Measurements from ENCODE around the gene ZNF248. TPM values are rescaled to one million over a fixed set of nuclear protein-coding genes. Genes with fewer than 3 reads are reported as not detected.

Gene ZNF248
- total RNA-seq: 18.2 and 19.5 TPM in 2 replicates
- total RNA-seq (2013): 14.3 TPM
- polyA plus RNA-seq: 8.6 and 9.7 TPM in 2 replicates
- polyA minus RNA-seq: 4.9 and 6.0 TPM in 2 replicates

DNA sequence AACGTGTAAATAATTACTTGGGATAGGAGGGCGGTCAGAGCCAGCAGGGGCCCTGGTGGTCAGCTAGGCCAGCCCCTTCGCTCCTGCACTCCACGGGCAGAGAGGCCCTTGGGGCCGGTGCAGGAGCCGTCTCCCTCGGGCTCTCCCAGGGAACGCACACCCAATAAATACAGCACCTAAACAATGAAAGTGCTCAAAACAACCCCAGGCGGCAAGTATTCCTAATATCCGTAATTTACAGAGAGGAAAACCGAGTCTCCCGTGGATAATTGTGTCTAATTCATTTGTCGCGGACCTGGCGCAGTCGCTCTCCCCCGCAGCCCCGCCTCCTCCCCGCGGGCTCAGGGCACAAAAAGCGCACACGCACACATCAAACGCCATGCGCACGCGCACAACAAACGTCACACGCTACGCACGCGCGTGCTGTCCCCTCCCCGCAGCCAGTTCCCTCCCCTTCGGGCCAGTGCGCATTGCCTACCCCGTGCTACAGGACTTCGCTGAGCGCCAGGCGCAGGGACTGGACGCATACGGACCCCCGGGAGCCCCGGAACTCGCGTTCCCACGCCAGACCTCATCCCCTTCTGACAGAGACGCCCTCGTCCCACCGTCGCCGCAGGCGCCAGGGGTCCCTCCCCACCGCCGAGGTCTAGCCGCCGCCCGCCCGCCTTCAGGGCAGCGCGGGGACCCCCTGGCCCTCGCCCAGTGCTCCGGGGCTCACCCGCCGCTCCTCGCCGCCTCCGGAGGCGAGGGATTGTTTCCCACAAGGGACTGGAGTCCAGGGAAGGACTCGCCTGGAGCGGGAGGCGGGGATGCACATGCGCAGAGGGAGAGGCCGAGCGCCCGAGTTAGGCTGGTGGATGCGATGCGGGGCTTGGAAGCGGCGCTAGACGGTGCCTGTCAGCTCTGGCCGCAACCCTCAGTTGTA lies at the start of gene ZNF248:
Gene ZNF248, minus strand, starts transcription at position 324 of the 925 bp plus-strand sequence. CDS start 1,300 bp downstream, outside the sequence.
- POLR2A ChIA-PET: interaction anchor here (0.8 kb wide), 1 partner anchor 119 kb away, joined by 3 read pairs; the partner anchor contains the start of gene ZNF25
- Histone ChIP-seq H3K27me3 (replicated peaks in 1 of 4; ENCODE audit: control extremely low read depth in 1 of 4, control insufficient read depth in 3 of 4, insufficient read depth in 4 of 4, low read length in 3 of 4) (no peaks in the 10 kb centered on the region), H3K4me2 (replicated peaks; ENCODE audit: low read depth, low read length, poor library complexity, severe bottlenecking) (peak within 1 kb of the TSS; percentile 85), H3K4me3 (ENCODE audit: control extremely low read depth in 1 of 5, extremely low read depth in 1 of 5, insufficient read depth in 1 of 5, low read depth in 2 of 5, low read length in 4 of 5) (peak within 1 kb of the TSS; percentile 70 to 97 (median 88)), H3K79me2 (ENCODE audit: control insufficient read depth, insufficient read depth, low read length) (peaks cover 29% of the 10 kb centered on the region), H3K36me3 (replicated peaks in 1 of 2; ENCODE audit: control extremely low read depth in 1 of 2, control insufficient read depth in 1 of 2, extremely low read depth in 1 of 2, insufficient read depth in 2 of 2, low read length in 1 of 2) (no peaks in the 10 kb centered on the region), H2AFZ (ENCODE audit: insufficient read depth, low read depth, low read length, poor library complexity, severe bottlenecking) (peak within 1 kb of the TSS; percentile 93), H3K27ac (ENCODE audit: low read length in 2 of 2) (peak within 1 kb of the TSS; percentile 85 to 95), H3K4me1 (ENCODE audit: control insufficient read depth in 2 of 2, insufficient read depth in 2 of 2, low read length in 2 of 2) (peaks cover 13 to 14% of the 10 kb centered on the region in 2 donors), H3K9me3 (ENCODE audit: control extremely low read depth in 1 of 3, control insufficient read depth in 2 of 3, insufficient read depth in 1 of 3, low read length in 2 of 3) (no peaks in the 10 kb centered on the region), H3K9ac (ENCODE audit: low read length) (peak within 1 kb of the TSS; percentile 93), H4K20me1 (ENCODE audit: control insufficient read depth, insufficient read depth, low read length, poor library complexity, severe bottlenecking) (no peaks in the 10 kb centered on the region)
- CTCF ChIA-PET: interaction anchor here (0.9 kb wide), 1 partner anchor 120 kb away, joined by 4 read pairs; no protein-coding TSS in a partner anchor
- intact Hi-C loops (cut with micrococcal nuclease): loop anchor here (1.0 kb wide), 5 partner anchors 8 to 546 kb away; partner anchors contain the start of genes ZNF25, ZNF33A and ZNF37A
- TF ChIP-seq, protein P1, sequence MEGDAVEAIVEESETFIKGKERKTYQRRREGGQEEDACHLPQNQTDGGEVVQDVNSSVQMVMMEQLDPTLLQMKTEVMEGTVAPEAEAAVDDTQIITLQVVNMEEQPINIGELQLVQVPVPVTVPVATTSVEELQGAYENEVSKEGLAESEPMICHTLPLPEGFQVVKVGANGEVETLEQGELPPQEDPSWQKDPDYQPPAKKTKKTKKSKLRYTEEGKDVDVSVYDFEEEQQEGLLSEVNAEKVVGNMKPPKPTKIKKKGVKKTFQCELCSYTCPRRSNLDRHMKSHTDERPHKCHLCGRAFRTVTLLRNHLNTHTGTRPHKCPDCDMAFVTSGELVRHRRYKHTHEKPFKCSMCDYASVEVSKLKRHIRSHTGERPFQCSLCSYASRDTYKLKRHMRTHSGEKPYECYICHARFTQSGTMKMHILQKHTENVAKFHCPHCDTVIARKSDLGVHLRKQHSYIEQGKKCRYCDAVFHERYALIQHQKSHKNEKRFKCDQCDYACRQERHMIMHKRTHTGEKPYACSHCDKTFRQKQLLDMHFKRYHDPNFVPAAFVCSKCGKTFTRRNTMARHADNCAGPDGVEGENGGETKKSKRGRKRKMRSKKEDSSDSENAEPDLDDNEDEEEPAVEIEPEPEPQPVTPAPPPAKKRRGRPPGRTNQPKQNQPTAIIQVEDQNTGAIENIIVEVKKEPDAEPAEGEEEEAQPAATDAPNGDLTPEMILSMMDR (IDR thresholded peaks at IDR 0.05): no peak
- no peak for TF ChIP-seq EZH2 (IDR thresholded peaks at IDR 0.05; ENCODE audit: borderline replicate concordance, insufficient read depth, low read depth, low read length, poor library complexity, severe bottlenecking)
- WGBS (ENCODE audit: insufficient coverage): under 1% methylated on average over 79 of the region's 81 CpGs
- ATAC-seq (ENCODE audit: low read depth) (peak; percentile 96), DNase-seq (peak; percentile 96)
- Mint-ChIP-seq H3K4me3 (peak within 1 kb of the TSS; percentile 99), H3K9me3 (ENCODE audit: insufficient read depth) (no peaks in the 10 kb centered on the region), H3K27ac (peak within 1 kb of the TSS; percentile 99), H3K4me1 (peaks cover 35% of the 10 kb centered on the region), H3K27me3 (no peaks in the 10 kb centered on the region)

DNA sequence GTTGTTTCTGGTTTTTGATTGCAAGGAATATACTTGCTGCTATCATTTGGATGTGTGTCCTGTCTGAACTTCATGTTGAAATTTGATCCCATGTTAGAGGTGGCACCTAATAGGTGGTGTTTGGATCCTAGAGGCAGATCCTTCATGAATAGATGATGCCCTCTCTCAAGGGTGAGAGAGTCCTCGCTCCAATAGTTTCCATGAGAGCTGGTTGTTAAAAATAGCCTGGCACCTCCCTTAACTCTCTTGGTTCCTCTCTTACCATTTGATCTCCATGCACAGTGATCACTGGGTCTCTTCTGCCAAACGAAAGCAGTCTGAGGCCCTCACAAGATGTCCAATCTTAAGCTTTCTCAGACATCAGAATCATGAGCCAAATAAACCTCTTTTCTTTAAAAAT lies 49.0 kb upstream of the ZNF248 start:
- Histone ChIP-seq H3K9me3 (ENCODE audit: control extremely low read depth in 1 of 3, control insufficient read depth in 2 of 3, insufficient read depth in 1 of 3, low read length in 2 of 3) (peaks cover 0 to 1% (median 0%) of the 10 kb centered on the region in 3 donors), H2AFZ (ENCODE audit: insufficient read depth, low read depth, low read length, poor library complexity, severe bottlenecking) (no peak overlapping the region), H3K4me1 (ENCODE audit: control insufficient read depth in 2 of 2, insufficient read depth in 2 of 2, low read length in 2 of 2) (no peaks in the 10 kb centered on the region), H3K79me2 (ENCODE audit: control insufficient read depth, insufficient read depth, low read length) (no peaks in the 10 kb centered on the region), H3K9ac (ENCODE audit: low read length) (no peak overlapping the region), H4K20me1 (ENCODE audit: control insufficient read depth, insufficient read depth, low read length, poor library complexity, severe bottlenecking) (no peaks in the 10 kb centered on the region), H3K36me3 (replicated peaks in 1 of 2; ENCODE audit: control extremely low read depth in 1 of 2, control insufficient read depth in 1 of 2, extremely low read depth in 1 of 2, insufficient read depth in 2 of 2, low read length in 1 of 2) (no peaks in the 10 kb centered on the region), H3K4me2 (replicated peaks; ENCODE audit: low read depth, low read length, poor library complexity, severe bottlenecking) (no peak overlapping the region), H3K27me3 (replicated peaks in 1 of 4; ENCODE audit: control extremely low read depth in 1 of 4, control insufficient read depth in 3 of 4, insufficient read depth in 4 of 4, low read length in 3 of 4) (no peaks in the 10 kb centered on the region), H3K4me3 (ENCODE audit: control extremely low read depth in 1 of 5, extremely low read depth in 1 of 5, insufficient read depth in 1 of 5, low read depth in 2 of 5, low read length in 4 of 5) (no peak overlapping the region), H3K27ac (ENCODE audit: low read length in 2 of 2) (no peak overlapping the region)
- Mint-ChIP-seq H3K4me3 (no peak overlapping the region), H3K27me3 (no peaks in the 10 kb centered on the region), H3K4me1 (no peaks in the 10 kb centered on the region), H3K27ac (no peak overlapping the region), H3K9me3 (ENCODE audit: insufficient read depth) (no peaks in the 10 kb centered on the region)
- no peak for DNase-seq
- 100% methylated on average over 1 of the region's 2 CpGs for WGBS (ENCODE audit: insufficient coverage)
- CTCF ChIA-PET: no interaction called here
- no peak for ATAC-seq (ENCODE audit: low read depth)
- TF ChIP-seq, protein P1 (IDR thresholded peaks at IDR 0.05): no peak
- TF ChIP-seq EZH2 (IDR thresholded peaks at IDR 0.05; ENCODE audit: borderline replicate concordance, insufficient read depth, low read depth, low read length, poor library complexity, severe bottlenecking): no peak
- intact Hi-C loops (cut with micrococcal nuclease): no loop called here
- POLR2A ChIA-PET: no interaction called here

Measured in B cell (primary cell).